ENCODE results near the gene FBXW10B.
"Not testable (repeated sequence)": the region's sequence is repeated elsewhere in the genome, so short reads cannot be mapped to it uniquely, and the experiment has no call there.

Gene FBXW10B

DNA sequence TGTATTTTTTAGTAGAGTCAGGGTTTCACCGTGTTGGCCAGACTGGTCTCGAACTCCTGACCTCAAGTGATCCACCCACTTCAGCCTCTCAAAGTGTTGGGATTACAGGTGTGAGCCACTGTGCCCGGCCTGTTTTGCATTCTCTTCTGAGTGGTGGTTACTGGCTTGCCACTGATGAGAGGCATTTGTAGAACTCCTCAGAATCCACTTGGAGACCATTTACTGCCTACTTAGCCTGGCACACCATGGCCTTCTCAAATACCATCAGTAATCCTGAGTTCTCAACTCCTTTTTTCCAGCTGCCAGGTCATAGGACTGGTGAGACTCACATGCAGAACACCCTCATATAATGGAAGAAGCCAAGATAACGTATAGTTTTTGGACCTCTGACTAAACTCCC is 22.5 kb upstream of the FBXW10B start:
- not testable (repeated sequence) for H3K27ac ChIP-seq (ENCODE audit: insufficient read depth, low read length, poor library complexity, severe bottlenecking); H3K27me3 ChIP-seq (replicated peaks; ENCODE audit: control insufficient read depth, insufficient read depth, low read length, poor library complexity, severe bottlenecking); H3K9me3 ChIP-seq (ENCODE audit: control insufficient read depth, low read length); H3K4me3 ChIP-seq (ENCODE audit: insufficient read depth, low read depth, low read length, poor library complexity, severe bottlenecking); DNase-seq; H3K36me3 ChIP-seq (ENCODE audit: control insufficient read depth, insufficient read depth, low read length); H3K4me1 ChIP-seq (ENCODE audit: control insufficient read depth, insufficient read depth, low read length, poor library complexity, severe bottlenecking)

DNA sequence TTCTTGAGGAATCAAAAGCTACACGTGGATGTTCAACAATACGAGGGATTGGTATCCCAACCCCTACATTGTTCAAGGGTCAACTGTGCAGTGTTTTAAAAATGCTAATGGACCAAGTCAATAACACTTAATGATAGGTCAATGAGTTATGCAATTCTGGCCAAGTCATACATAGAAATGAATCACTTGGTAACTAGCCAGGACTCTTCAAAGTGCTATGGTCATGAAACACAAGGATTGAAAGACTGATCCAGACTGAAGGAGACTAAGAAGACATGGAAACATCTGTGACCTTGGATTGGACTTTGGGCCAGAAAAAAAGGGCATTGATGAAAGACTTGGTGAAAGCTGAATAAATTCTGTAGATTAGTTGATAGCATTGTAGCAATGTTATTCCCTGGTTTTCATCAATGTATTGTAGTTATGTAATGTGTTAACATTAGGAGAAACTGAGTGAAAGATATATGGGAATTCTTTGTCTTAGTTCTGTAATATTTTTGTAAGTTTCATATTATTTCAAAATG is 11.5 kb upstream of the FBXW10B start:
- not testable (repeated sequence) for H3K36me3 ChIP-seq (ENCODE audit: control insufficient read depth, insufficient read depth, low read length); DNase-seq

DNA sequence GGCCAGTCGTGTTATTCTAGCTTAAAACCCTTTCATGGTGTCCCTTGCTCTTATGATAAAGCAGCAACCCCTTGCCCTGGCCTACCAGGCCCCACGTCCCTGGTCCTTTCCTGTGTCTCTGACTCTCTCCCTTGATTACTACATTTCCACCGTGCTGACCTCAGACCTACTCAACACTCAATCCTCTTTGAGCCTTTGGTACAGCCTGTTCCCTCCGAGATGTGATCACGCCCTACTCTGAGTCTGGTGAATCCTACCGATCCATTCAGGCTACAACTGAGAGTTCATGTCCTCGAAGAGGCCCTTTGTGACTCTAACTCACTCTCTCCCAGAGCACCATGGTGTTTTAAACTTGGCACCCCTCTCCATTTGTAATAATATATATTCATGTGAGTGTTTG is 10.5 kb upstream of the FBXW10B start:
- H3K4me1 ChIP-seq (ENCODE audit: control insufficient read depth, insufficient read depth, low read length, poor library complexity, severe bottlenecking); H3K36me3 ChIP-seq (ENCODE audit: control insufficient read depth, insufficient read depth, low read length); H3K27ac ChIP-seq (ENCODE audit: insufficient read depth, low read length, poor library complexity, severe bottlenecking); H3K4me3 ChIP-seq (ENCODE audit: insufficient read depth, low read depth, low read length, poor library complexity, severe bottlenecking); DNase-seq; H3K9me3 ChIP-seq (ENCODE audit: control insufficient read depth, low read length); H3K27me3 ChIP-seq (replicated peaks; ENCODE audit: control insufficient read depth, insufficient read depth, low read length, poor library complexity, severe bottlenecking): not testable (repeated sequence)

More for the DNA sequence above, 11.5 kb upstream of the FBXW10B start:
- not testable (repeated sequence) for H3K4me1 ChIP-seq (ENCODE audit: control insufficient read depth, insufficient read depth, low read length, poor library complexity, severe bottlenecking); H3K27me3 ChIP-seq (replicated peaks; ENCODE audit: control insufficient read depth, insufficient read depth, low read length, poor library complexity, severe bottlenecking); H3K9me3 ChIP-seq (ENCODE audit: control insufficient read depth, low read length); H3K4me3 ChIP-seq (ENCODE audit: insufficient read depth, low read depth, low read length, poor library complexity, severe bottlenecking); H3K27ac ChIP-seq (ENCODE audit: insufficient read depth, low read length, poor library complexity, severe bottlenecking)

DNA sequence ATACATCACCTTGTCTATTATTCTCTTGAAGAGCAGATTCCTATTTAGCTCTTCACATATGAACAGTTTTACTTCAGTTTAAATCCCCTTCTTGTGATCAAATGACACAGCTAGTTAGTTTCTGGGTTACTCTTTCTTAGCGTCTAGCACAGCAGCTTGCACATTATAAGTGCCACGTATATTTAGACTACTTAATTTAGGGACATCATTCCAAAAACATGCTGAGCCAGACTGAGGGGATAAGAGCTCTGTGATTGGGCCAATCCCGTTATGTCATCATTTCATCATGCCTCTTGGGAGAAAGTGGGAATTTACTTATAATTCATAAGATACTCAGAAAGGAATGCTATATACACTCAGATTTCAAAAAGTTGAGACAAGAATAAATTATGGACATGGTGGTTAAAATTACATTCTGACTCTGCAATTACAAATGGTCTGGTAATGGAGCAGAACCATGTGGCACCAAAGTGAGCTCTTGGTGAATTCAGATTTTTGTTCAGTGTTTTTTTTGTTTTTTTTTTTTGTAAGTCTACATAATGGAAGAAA is 4.2 kb upstream of the FBXW10B start:
- not testable (repeated sequence) for H3K4me3 ChIP-seq (ENCODE audit: insufficient read depth, low read depth, low read length, poor library complexity, severe bottlenecking); DNase-seq; H3K36me3 ChIP-seq (ENCODE audit: control insufficient read depth, insufficient read depth, low read length); H3K4me1 ChIP-seq (ENCODE audit: control insufficient read depth, insufficient read depth, low read length, poor library complexity, severe bottlenecking); H3K27me3 ChIP-seq (replicated peaks; ENCODE audit: control insufficient read depth, insufficient read depth, low read length, poor library complexity, severe bottlenecking); H3K9me3 ChIP-seq (ENCODE audit: control insufficient read depth, low read length); H3K27ac ChIP-seq (ENCODE audit: insufficient read depth, low read length, poor library complexity, severe bottlenecking)

DNA sequence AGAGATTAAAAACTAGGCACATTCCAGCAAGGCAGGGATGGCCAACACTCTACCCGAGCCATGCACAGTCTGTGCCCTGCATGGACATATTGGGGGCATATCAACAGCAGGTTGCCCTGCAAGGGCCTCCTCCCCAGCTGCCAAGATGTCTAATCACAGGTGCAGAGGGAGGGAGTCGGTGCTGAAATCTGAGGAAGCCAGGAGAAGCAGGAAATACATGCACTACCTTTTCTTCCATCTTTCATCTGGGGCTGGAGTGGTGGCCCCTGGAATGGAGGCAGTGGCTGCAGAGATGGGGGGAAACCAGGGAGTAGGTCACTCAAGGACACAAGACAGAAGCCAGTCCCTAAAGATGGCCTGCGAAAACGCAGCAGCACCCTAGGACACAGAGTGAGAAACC is 3.8 kb upstream of the FBXW10B start:
- not testable (repeated sequence) for H3K4me1 ChIP-seq (ENCODE audit: control insufficient read depth, insufficient read depth, low read length, poor library complexity, severe bottlenecking); H3K9me3 ChIP-seq (ENCODE audit: control insufficient read depth, low read length); DNase-seq; H3K4me3 ChIP-seq (ENCODE audit: insufficient read depth, low read depth, low read length, poor library complexity, severe bottlenecking); H3K36me3 ChIP-seq (ENCODE audit: control insufficient read depth, insufficient read depth, low read length); H3K27me3 ChIP-seq (replicated peaks; ENCODE audit: control insufficient read depth, insufficient read depth, low read length, poor library complexity, severe bottlenecking); H3K27ac ChIP-seq (ENCODE audit: insufficient read depth, low read length, poor library complexity, severe bottlenecking)

DNA sequence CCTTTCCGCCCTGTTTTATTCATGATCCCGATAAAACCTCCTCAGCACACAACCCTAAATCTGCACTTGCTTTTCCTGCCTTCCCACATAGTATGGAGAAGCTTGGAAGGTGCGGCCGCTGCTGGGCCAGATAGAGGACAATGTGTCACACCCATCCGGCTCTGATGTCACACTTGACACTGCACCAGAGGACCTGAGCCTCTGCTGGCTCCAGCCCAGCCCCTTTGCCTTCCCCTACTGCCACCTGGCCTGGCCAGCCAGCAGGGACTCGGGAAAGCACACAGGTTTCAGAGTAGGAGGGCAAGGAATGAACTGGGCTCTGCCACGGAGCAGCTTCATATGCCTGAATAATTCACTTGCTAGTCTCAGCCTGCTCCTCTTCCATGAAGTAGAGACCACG is 2.6 kb upstream of the FBXW10B start:
- not testable (repeated sequence) for H3K4me3 ChIP-seq (ENCODE audit: insufficient read depth, low read depth, low read length, poor library complexity, severe bottlenecking); DNase-seq; H3K9me3 ChIP-seq (ENCODE audit: control insufficient read depth, low read length); H3K27ac ChIP-seq (ENCODE audit: insufficient read depth, low read length, poor library complexity, severe bottlenecking); H3K36me3 ChIP-seq (ENCODE audit: control insufficient read depth, insufficient read depth, low read length); H3K4me1 ChIP-seq (ENCODE audit: control insufficient read depth, insufficient read depth, low read length, poor library complexity, severe bottlenecking); H3K27me3 ChIP-seq (replicated peaks; ENCODE audit: control insufficient read depth, insufficient read depth, low read length, poor library complexity, severe bottlenecking)

DNA sequence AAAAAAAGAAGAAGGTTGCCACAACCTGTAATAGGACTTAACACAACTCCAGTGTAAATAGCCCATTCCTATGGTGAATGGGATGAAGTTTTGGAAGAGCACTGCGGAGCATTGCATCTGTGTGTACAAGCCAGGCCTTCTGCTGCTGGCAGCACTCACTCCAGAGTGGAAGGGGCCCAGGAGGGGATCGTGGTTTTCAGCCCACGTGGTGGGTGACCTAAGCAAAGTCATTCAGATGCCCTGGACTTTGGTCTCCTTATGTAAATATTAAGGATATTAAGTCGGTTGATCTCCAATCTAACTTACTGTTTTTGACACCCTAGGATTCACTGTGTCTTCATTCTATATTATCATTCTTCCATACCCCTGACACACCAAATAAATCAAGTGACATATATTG is 2.7 kb downstream of the FBXW10B start:
- H3K36me3 ChIP-seq (ENCODE audit: control insufficient read depth, insufficient read depth, low read length) = not testable (repeated sequence)

DNA sequence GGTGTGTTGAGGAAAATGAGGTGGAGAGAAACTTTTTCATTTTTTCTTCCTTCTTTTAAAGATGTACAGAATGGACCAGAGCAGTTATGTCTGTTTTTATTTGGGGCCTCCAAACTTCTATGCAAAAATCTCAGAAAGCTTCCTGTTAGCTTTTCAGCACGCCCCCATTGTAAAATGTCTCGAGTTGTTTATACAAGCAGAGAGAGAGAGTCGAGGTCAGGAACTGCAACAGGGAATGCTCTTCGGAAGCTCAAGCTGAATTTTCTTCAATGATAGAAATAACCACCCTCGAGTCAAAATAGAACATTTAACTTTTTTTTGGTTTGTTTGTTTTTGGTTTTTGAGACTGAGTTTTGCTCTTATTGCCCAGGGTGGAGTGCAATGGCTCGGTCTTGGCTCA is 3.7 kb downstream of the FBXW10B start:
- H3K36me3 ChIP-seq (ENCODE audit: control insufficient read depth, insufficient read depth, low read length); H3K4me1 ChIP-seq (ENCODE audit: control insufficient read depth, insufficient read depth, low read length, poor library complexity, severe bottlenecking); H3K9me3 ChIP-seq (ENCODE audit: control insufficient read depth, low read length); DNase-seq; H3K27ac ChIP-seq (ENCODE audit: insufficient read depth, low read length, poor library complexity, severe bottlenecking); H3K27me3 ChIP-seq (replicated peaks; ENCODE audit: control insufficient read depth, insufficient read depth, low read length, poor library complexity, severe bottlenecking); H3K4me3 ChIP-seq (ENCODE audit: insufficient read depth, low read depth, low read length, poor library complexity, severe bottlenecking): not testable (repeated sequence)

More for the DNA sequence above, 2.7 kb downstream of the FBXW10B start:
- DNase-seq; H3K27ac ChIP-seq (ENCODE audit: insufficient read depth, low read length, poor library complexity, severe bottlenecking); H3K4me1 ChIP-seq (ENCODE audit: control insufficient read depth, insufficient read depth, low read length, poor library complexity, severe bottlenecking); H3K4me3 ChIP-seq (ENCODE audit: insufficient read depth, low read depth, low read length, poor library complexity, severe bottlenecking); H3K9me3 ChIP-seq (ENCODE audit: control insufficient read depth, low read length); H3K27me3 ChIP-seq (replicated peaks; ENCODE audit: control insufficient read depth, insufficient read depth, low read length, poor library complexity, severe bottlenecking): not testable (repeated sequence)

DNA sequence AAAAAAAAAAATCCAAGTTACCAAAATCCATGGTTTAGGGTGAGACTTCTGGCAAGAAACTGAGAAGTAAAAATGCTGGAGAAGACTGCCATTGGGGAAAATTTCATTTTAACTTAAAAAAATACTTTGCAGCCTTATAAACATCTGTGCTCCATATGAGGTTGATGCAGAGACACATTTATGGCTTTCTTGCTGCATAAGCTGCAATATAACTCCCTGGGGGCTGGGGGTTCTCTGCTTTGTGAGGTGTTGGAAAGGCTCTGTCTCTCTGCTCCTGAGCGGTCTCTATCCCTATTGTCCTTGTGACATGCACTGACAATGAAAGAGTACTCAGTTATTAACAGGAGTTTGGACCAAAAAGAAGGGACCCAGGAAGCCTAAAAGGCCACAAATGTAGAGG is 6.4 kb downstream of the FBXW10B start:
- DNase-seq; H3K27me3 ChIP-seq (replicated peaks; ENCODE audit: control insufficient read depth, insufficient read depth, low read length, poor library complexity, severe bottlenecking); H3K4me3 ChIP-seq (ENCODE audit: insufficient read depth, low read depth, low read length, poor library complexity, severe bottlenecking); H3K9me3 ChIP-seq (ENCODE audit: control insufficient read depth, low read length); H3K36me3 ChIP-seq (ENCODE audit: control insufficient read depth, insufficient read depth, low read length); H3K4me1 ChIP-seq (ENCODE audit: control insufficient read depth, insufficient read depth, low read length, poor library complexity, severe bottlenecking); H3K27ac ChIP-seq (ENCODE audit: insufficient read depth, low read length, poor library complexity, severe bottlenecking): not testable (repeated sequence)

DNA sequence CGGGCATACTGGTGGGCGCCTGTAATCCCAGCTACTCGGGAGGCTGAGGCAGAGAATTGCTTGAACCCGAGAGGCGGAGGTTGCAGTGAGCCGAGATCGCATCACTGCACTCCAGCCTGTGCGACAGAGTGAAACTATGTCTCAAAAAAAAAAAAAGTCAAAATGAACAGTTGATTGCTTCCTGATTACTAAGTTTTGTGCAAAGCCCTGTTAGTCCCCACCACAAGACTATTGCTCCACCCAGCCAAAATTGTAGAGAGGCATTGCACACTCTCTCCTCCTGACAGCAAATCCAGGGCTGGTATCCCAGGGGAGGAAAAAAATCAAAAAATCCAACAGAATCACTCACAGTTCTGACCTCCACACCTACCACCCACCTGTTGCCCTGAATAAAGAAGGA is 26.5 kb downstream of the FBXW10B start:
- H3K9me3 ChIP-seq (ENCODE audit: control insufficient read depth, low read length); H3K4me1 ChIP-seq (ENCODE audit: control insufficient read depth, insufficient read depth, low read length, poor library complexity, severe bottlenecking); H3K27me3 ChIP-seq (replicated peaks; ENCODE audit: control insufficient read depth, insufficient read depth, low read length, poor library complexity, severe bottlenecking): not testable (repeated sequence)

DNA sequence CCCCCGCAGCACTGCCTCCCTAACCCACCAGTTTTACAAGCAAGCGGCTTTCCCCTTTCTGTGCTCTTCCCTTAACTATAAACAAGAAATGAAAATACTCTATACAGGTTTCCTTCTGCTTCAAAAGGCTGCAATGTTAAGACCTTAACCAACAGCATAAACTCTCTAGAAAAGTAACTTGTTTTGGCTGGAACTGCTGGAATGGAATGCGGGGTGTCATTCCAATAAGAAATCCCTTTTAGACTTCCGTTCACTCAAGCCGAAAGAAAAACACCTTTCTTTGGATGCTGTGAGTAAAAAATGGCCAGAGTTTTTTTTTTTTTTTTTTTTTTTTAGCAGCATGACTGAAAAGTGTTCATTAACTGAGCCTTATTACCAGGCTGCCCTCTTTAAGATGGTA is 27.5 kb downstream of the FBXW10B start:
- not testable (repeated sequence) for H3K27me3 ChIP-seq (replicated peaks; ENCODE audit: control insufficient read depth, insufficient read depth, low read length, poor library complexity, severe bottlenecking); H3K4me1 ChIP-seq (ENCODE audit: control insufficient read depth, insufficient read depth, low read length, poor library complexity, severe bottlenecking); H3K9me3 ChIP-seq (ENCODE audit: control insufficient read depth, low read length); H3K27ac ChIP-seq (ENCODE audit: insufficient read depth, low read length, poor library complexity, severe bottlenecking); DNase-seq; H3K4me3 ChIP-seq (ENCODE audit: insufficient read depth, low read depth, low read length, poor library complexity, severe bottlenecking); H3K36me3 ChIP-seq (ENCODE audit: control insufficient read depth, insufficient read depth, low read length)

More for the DNA sequence above, 26.5 kb downstream of the FBXW10B start:
- not testable (repeated sequence) for H3K27ac ChIP-seq (ENCODE audit: insufficient read depth, low read length, poor library complexity, severe bottlenecking); H3K36me3 ChIP-seq (ENCODE audit: control insufficient read depth, insufficient read depth, low read length); H3K4me3 ChIP-seq (ENCODE audit: insufficient read depth, low read depth, low read length, poor library complexity, severe bottlenecking); DNase-seq
